ENCODE data around the gene IL18R1.

- TF ChIP-seq CTCF (conservative IDR thresholded peaks at IDR 0.05) (no peak), EZH2 (IDR thresholded peaks at IDR 0.05; ENCODE audit: low read depth) (no peak)
Measured at GRCh38 chr2:102421890-102422759, 66.5 kb downstream of the IL18R1 start.

All from PC-9 (cell line).